NCI-H524 treated with DMSO at 0.1 percent for 48 hours (cell line): Measurements from ENCODE around the gene CCT6A.
A peak's percentile ranks its signal among the peaks of the same experiment; 100 is the strongest.
"Not testable (repeated sequence)": the region's sequence is repeated elsewhere in the genome, so short reads cannot be mapped to it uniquely, and the experiment has no call there.

Experiments used
- DNase-seq: peaks from one replicate; lab custom pipeline; 2025; lab: John Stamatoyannopoulos, UW

The CCT6A gene

GRCh38 chr7:56051053-56051338, 569 bp upstream of the CCT6A start:
- DNase-seq = no peak

- DNase-seq = no peak
Measured at GRCh38 chr7:56053379-56053778, 1.8 kb downstream of the CCT6A start.

- no peak for DNase-seq
Measured at GRCh38 chr7:56053993-56054392, 2.4 kb downstream of the CCT6A start.

- DNase-seq = no peak
Measured at GRCh38 chr7:56062382-56062781, 10.8 kb downstream of the CCT6A start.

- DNase-seq = no peak
Measured at GRCh38 chr7:56063500-56063881, 11.9 kb downstream of the CCT6A start.

- peak; percentile 42 for DNase-seq
Measured at GRCh38 chr7:56063882-56064625, 12.5 kb downstream of the CCT6A start, which contains the start of gene SUMF2. Gene SUMF2 (plus strand): TSS chr7:56064286. CDS start chr7:56064312, 26 bp downstream.

GRCh38 chr7:56066376-56066775, 14.8 kb downstream of the CCT6A start:
- DNase-seq = not testable (repeated sequence)

GRCh38 chr7:56074371-56074791, 22.8 kb downstream of the CCT6A start:
- peak; percentile 21 for DNase-seq

GRCh38 chr7:56077681-56078080, 26.1 kb downstream of the CCT6A start:
- DNase-seq = no peak

GRCh38 chr7:56078196-56078595, 26.6 kb downstream of the CCT6A start:
- no peak for DNase-seq

GRCh38 chr7:56079450-56080185, 28.1 kb downstream of the CCT6A start:
- DNase-seq = no peak

- not testable (repeated sequence) for DNase-seq
Measured at GRCh38 chr7:56080726-56081435, 29.3 kb downstream of the CCT6A start.

GRCh38 chr7:56081626-56082340, 30.2 kb downstream of the CCT6A start:
- no peak for DNase-seq

GRCh38 chr7:56083150-56083785, 31.7 kb downstream of the CCT6A start:
- DNase-seq = no peak

- no peak for DNase-seq
Measured at GRCh38 chr7:56086761-56087160, 35.2 kb downstream of the CCT6A start.

- no peak for DNase-seq
Measured at GRCh38 chr7:56087445-56087844, 35.9 kb downstream of the CCT6A start.

- no peak for DNase-seq
Measured at GRCh38 chr7:56091591-56091990, 40.0 kb downstream of the CCT6A start.

GRCh38 chr7:56092388-56092787, 40.8 kb downstream of the CCT6A start:
- not testable (repeated sequence) for DNase-seq

- no peak for DNase-seq
Measured at GRCh38 chr7:56092789-56093531, 41.4 kb downstream of the CCT6A start, which contains the start of gene PHKG1. Gene PHKG1 (minus strand): TSS chr7:56092952. CDS start chr7:56088941, 4,011 bp downstream.

- no peak for DNase-seq
Measured at GRCh38 chr7:56097700-56098099, 46.1 kb downstream of the CCT6A start.
